Measurements from ENCODE around the gene TNFRSF12A.
"Not testable (repeated sequence)": the region's sequence is repeated elsewhere in the genome, so short reads cannot be mapped to it uniquely, and the experiment has no call there.

The TNFRSF12A gene

GRCh38 chr16:3069146-3069545, 49.0 kb downstream of the TNFRSF12A start:
- DNase-seq = not testable (repeated sequence)

- no peak for DNase-seq
Observed at GRCh38 chr16:3070608-3071111, 50.5 kb downstream of the TNFRSF12A start.

- DNase-seq = no peak
Observed at GRCh38 chr16:3071655-3072054, 51.5 kb downstream of the TNFRSF12A start.
